Activated CD8-positive, alpha-beta memory T cell treated with anti-CD3 and anti-CD28 coated beads for 24 hours (primary cell): ENCODE results near the gene DCP2.
A peak's percentile ranks its signal among the peaks of the same experiment; 100 is the strongest.

Experiments used
- DNase-seq: peaks from one replicate; pipeline ENCODE4 v3.0.0-alpha.2; 2020

The DCP2 gene

GRCh38 chr5:112968411-112969106 is 8.0 kb upstream of the DCP2 start:
- no peak for DNase-seq

DNA sequence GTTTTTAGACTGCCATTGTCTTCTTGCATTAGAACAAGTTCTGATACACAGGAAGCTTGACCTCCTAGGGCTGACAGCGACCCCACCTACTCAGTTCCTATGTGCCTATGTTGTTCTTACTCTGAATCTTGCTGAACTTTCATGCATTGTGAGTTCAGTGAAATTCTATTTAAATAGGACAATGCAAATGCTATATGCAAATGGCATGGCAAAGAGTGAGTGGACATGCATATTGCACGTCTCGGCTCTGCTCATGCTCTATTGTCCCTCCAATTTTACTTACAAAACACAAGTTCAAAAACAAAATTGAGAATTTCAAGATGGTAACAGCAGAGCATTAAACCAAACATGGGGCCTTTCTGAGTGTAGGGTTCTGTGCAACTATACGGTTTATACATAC is 5.3 kb upstream of the DCP2 start:
- DNase-seq: no peak

DNA sequence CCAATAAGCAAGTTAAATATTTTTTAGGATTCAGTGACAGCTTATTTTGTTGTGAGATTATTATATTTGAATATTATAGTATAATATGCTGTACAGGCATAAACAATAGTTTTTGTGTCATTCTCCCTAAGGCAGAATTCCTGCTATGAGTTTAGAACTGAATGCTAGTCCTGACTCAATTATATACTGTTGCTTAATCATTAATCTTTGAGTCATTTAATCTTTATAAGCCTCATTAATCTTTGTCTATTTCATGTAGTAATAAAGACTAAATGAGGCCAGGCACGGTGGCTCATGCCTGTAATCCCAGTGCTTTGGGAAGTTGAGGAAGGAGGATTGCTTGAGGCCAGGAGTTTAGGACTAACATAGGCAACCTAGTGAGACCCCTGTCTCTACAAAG is 3.6 kb upstream of the DCP2 start:
- no peak for DNase-seq

GRCh38 chr5:112973904-112974303 is 2.7 kb upstream of the DCP2 start:
- no peak for DNase-seq

DNA sequence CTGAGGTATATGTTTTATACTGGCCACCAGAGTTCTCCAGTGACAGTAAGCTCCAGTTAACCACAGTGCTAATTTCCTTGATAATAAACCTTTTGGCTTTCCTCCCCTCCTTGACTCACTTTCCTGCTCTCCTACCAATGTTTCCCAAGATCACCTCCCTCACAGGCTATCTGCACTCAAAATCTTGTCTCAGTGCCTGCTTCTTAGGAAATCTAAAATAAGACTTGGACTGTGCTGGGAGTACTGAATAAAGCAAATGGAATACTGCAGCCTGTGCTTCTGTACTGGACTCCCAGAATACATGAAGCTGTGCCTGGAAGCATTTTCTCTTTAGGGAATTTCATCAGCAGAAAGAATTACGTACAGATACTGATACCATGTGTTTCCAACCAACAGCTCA is 1.7 kb upstream of the DCP2 start:
- DNase-seq: no peak

DNA sequence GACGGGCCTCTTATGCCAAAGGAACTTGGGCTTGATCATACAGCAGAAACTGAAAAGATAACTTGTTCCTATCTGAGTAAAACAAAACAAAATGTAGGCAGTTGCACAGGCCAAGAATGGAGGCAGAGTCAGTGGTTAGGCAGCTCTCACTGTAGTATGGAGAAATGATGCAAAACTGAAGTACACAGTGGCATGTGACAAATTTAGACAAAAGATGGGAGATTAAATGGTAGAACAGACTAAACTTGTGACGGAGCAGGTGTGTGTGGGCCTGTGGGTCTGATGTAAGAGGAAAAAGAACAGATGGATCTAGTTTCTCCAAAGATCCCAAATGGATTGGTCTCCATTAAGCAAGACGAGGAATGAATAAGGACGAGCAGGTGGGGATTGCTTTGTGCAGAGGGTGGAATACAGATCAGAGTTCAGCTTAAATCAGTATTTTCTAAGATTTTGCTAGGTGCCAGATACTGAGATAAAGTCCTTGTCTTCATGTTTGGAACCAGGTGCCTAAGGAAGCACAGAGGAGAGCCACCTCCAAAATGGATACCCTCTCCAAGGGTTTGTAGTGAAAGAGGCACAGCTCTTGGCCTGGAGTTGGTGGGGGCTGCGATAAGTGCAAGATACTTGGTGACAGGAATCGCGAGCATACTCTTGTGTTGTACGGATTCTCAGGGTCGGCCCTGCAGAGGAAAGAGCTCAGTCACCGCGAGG is 722 bp upstream of the DCP2 start:
- DNase-seq: no peak

- no peak for DNase-seq
Observed at GRCh38 chr5:112977440-112977861, 853 bp downstream of the DCP2 start.

GRCh38 chr5:112978836-112979235 is 2.2 kb downstream of the DCP2 start:
- no peak for DNase-seq

- DNase-seq: no peak
Observed at GRCh38 chr5:112979723-112980122, 3.1 kb downstream of the DCP2 start.

DNA sequence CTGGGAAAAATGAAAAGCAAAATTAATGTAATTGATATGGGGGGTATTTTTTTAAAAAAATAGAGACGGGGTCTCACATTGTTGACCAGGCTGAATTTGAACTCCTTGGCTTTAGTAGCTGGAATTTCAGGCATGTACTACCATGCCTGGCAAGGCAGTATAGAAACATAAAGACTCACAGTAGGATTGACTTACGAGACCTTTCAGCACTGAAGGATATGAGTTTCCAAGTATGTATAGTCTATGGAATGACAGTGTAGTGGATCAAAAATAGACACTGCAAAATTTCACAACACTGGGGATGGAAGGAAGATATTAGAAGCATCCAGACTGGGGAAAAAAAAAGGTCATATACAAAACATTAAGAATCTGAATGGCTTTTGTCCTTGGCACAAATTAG is 6.8 kb downstream of the DCP2 start:
- no peak for DNase-seq

DNA sequence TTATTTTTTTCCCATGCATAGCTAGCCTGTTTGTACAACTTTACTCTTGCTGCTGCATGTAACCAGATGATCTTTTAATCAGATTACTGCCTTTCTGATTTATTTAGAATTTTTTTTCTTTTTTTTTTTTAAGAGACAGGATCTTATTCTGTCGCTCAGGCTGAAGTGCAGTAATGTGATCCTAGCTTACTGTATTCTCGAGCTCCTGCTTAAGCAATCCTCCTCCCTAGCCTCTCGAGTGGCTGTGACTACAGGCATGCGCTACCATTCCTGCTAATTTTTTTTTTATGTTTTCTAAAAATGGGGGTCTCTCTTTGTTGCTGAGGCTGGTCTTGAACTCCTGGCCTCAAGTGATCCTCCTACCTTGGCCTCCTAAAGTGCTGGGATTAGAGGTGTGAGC is 9.6 kb downstream of the DCP2 start:
- no peak for DNase-seq

GRCh38 chr5:112995764-112996618 is 19.4 kb downstream of the DCP2 start:
- peak; percentile 90 for DNase-seq

DNA sequence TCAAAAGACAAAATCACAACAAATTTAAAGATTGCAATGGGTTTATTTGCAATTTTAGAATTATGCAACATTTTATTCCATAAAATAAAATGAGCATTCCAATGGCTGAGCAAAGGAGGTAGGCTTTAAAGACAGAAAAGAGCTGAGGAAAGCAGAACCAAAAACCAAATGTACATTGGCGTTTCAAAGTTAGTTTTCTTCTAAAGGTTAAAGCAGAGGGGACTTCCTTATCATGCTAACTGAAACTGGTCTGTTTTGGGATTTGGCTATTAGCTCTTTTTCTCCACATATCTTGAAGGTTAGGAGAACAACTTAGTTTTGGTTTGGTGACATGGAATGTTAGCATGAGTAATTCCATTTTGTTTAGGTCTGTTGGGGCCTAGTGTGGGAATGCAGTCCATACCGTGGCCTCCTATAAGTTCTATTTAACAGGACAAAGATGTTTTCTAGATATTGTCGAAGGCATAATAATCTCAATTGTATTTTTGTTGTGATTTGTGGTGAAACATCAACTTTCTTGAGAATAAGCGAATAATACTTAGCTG is 20.3 kb downstream of the DCP2 start:
- DNase-seq: no peak

- no peak for DNase-seq
Observed at GRCh38 chr5:112998296-112998695, 21.7 kb downstream of the DCP2 start.

DNA sequence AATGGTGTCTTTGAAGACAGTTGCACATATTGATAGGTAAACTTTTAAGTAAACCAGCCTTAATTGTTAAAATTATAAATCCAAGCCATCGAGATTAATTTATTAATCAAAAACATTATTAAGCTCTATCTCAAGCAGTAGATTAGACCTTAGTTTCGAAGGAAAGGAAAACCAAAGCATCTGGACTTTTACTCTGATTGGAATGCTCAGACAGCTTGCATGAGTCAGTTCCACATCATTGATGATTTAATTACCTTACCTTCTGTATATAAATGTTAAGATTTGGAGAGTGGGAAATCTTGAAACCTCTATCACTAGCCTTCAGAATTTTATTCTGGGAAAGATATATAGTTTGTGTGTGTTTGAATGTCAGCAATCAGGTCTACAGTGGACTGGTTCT is 23.9 kb downstream of the DCP2 start:
- no peak for DNase-seq

DNA sequence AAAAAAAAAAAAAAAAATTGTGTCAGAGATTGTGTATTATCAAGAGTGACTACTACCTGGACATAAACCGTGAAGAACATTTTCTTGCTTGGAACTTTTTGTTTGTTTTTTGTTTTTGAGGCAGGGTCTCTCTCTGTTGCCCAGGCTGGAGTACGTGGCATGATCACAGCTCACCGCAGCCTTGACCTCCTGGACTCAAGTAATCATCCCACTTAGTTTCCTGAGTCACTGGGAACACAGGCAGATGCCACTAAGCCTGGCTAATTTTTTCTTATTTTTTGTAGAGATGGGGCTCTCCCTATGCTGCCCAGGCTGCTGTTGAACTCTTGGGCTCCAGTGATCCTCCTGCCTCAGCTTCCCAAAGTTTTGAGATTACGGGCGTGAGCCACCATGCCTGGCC is 25.8 kb downstream of the DCP2 start:
- no peak for DNase-seq

DNA sequence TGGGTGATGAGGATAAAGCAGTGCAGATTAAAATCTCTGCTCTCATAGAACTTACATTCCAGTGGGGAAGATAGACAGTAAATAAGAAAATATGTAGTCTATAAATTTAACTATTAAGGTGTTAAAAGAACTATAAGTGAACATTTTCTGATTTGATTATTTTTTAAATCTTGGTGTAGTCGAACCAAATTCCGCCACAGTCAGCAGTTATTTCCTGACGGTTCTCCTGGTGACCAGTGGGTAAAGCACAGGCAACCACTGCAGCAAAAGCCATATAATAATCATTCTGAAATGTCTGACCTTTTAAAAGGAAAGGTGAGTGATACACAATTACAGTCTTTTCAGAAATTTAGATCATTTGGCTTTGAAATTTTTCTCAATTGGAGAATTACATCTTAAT is 27.2 kb downstream of the DCP2 start:
- no peak for DNase-seq

DNA sequence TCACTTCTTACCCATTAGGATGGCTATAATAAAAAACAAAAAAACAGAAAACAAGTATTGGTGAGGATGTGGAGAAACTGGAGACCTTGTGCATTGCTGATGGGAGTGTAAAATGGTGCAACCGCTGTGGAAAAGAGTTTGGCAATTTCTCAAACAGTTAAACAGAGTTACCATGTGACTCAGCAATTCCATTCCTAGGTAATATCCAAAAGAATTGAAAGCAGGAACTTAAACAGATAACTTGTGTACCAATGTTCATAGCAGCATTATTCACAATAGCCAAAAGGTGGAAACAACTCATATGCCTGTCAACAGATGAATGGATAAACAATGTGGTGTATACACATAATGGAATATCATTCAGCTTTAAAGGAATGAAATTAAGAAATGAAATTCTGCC is 28.9 kb downstream of the DCP2 start:
- DNase-seq: no peak

DNA sequence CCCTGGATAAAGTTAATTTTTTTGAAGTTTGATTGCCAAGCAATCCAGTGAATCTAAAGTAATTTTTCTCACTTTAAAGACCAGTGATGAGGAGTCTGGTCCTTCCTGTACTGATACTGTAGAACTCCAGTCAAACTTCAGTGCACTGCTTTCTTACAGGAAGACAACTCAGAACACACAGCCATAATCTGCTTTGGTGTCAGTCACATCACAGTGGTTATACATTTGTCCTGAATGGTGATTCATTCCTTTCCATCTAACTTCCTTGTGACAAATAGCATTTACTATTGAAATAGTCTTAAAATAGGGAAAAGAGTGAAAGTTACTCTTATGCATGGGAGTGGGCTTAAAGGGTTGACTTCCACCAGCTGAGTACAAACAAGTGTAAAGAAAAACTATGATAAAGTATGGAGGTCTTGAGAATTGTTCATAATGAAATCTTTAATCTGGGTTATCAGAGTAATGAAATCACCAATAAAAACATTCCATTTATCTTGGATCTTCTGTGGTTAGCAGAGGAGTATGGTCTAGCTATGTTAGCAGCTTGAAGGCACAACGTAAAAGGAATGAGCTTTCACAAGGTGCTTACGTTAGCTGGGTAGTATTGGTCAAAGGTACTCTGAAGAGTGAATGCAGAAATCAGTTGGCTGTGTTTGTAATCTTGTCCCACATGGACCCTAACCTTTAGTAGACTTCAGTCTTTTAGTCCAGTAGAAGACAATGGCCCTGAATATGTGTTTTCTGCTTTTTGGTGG is 41.5 kb downstream of the DCP2 start:
- no peak for DNase-seq

DNA sequence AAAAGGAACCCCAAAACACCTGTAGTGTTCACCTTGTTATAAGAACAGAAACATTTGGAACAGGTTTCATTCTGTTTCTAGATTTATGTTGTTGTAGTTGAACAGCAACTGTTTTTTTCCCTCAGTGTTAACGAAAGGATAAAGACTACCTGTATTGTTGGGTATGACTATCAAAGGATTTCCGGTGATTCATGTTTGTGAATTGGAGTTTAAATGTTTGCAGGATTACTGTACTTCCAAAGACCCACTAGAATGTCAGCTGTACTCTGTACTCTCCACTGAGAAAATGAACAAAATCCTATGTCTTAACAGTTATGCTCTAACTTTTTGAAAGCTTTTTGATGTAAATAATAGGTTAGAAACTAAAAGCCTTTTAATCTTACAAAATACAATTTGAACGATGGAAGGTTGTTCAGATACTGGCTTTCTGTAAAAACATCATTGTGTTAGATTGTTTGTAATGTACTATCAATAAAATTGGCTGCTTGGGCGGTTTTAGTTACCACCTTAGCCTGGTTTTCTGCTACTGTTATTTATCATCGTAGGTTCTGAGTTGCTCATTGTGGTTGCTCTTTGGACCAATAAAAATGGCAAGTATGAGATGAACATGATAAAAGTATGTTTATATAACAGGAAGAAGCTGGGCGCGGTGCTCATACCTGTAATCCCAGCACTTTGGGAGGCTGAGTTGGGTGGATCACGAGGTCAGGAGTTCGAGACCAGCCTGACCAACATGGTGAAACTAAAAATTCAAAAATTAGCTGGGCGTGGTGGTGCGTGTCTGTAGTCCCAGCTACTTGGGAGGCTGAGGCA is 44.1 kb downstream of the DCP2 start:
- no peak for DNase-seq

DNA sequence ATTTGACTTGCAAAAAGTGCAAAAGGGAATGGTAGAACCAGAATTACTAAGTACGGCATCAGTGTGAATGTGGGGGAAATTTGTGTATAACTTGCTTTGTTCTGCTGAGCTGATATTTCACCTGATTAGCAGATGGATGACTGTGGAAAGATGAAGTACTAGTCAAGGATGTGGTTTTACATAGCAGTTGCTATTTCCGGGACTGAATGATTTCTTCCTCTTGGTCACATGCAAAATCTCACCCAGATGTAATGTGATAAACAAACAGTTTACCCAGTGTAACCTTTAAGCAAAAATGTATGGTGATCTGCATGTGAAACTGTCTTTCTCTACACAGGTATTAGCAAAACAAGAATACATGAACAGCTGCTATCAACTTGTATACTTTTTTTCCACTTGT is 46.1 kb downstream of the DCP2 start:
- no peak for DNase-seq
